GM13977 (cell line): ENCODE results near the gene POR.

ENCODE experiments used
- DNase-seq: peaks from one replicate; pipeline ENCODE4 v3.0.0; 2012; ENCODE audit warnings: low spot score
- in situ Hi-C: fragments of 300-500 bp; cut with MboI; formaldehyde crosslinking; loops from one replicate; pipeline ENCODE4 v1.12.0; 2022; ENCODE audit warnings: low sequenced_read_pairs, low pct_unique_long_range_greater_than_20kb, mixed read lengths, inconsistent platforms; ENCODE audit not compliant: unreplicated experiment
- TF ChIP-seq, protein P1 (sequence below): IDR thresholded peaks from 2 replicates; pipeline ENCODE4 v1.5.1; 2012; ENCODE audit warnings: mild to moderate bottlenecking, control low read depth; ENCODE audit not compliant: insufficient read depth; ENCODE audit errors: extremely low read depth, missing control alignments

Gene POR

DNA sequence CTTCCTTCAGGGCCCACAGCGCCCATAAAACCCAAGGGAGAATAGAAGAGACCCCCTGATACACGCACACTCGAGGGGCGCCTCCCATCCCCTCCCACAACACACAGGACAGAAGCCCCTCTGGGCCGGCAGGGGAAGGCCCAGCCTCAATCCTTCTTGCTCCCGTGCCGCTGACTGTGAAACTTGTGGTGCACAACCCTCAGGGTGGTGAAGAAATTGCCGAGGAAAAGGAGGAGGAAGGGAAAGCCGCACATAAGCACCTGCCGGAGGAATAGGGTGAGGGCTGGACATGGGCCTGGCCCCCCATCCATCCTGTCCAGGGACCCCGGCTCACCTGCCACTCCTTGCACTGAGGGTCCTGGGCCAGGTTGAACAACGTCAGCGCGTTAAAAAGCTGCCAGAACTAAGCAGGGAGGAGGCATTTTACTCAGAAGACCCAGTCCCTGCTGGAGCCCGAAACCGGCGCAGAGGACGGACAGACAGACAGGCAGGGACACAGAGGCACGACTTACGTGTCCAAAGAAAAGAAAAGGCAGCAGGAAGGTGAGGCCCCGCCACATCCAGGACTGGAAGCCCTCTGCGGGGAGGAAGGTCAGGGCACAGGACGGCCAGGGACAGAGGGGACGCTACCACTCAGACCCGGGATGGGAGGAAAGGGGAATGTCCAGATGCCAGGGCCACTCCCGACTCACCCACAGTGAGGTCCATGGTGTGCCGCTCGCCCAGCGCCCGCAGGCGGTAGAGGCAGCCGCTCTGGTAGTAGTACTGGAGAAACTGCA lies 72.3 kb downstream of the POR start:
- DNase-seq: no peak
- TF ChIP-seq, protein P1, sequence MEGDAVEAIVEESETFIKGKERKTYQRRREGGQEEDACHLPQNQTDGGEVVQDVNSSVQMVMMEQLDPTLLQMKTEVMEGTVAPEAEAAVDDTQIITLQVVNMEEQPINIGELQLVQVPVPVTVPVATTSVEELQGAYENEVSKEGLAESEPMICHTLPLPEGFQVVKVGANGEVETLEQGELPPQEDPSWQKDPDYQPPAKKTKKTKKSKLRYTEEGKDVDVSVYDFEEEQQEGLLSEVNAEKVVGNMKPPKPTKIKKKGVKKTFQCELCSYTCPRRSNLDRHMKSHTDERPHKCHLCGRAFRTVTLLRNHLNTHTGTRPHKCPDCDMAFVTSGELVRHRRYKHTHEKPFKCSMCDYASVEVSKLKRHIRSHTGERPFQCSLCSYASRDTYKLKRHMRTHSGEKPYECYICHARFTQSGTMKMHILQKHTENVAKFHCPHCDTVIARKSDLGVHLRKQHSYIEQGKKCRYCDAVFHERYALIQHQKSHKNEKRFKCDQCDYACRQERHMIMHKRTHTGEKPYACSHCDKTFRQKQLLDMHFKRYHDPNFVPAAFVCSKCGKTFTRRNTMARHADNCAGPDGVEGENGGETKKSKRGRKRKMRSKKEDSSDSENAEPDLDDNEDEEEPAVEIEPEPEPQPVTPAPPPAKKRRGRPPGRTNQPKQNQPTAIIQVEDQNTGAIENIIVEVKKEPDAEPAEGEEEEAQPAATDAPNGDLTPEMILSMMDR: no peak
- in situ Hi-C loops: no loop called here

- TF ChIP-seq, protein P1: no peak
- in situ Hi-C loops: no loop called here
- no peak for DNase-seq
Observed at GRCh38 chr7:75987805-75988567, 73.0 kb downstream of the POR start.

DNA sequence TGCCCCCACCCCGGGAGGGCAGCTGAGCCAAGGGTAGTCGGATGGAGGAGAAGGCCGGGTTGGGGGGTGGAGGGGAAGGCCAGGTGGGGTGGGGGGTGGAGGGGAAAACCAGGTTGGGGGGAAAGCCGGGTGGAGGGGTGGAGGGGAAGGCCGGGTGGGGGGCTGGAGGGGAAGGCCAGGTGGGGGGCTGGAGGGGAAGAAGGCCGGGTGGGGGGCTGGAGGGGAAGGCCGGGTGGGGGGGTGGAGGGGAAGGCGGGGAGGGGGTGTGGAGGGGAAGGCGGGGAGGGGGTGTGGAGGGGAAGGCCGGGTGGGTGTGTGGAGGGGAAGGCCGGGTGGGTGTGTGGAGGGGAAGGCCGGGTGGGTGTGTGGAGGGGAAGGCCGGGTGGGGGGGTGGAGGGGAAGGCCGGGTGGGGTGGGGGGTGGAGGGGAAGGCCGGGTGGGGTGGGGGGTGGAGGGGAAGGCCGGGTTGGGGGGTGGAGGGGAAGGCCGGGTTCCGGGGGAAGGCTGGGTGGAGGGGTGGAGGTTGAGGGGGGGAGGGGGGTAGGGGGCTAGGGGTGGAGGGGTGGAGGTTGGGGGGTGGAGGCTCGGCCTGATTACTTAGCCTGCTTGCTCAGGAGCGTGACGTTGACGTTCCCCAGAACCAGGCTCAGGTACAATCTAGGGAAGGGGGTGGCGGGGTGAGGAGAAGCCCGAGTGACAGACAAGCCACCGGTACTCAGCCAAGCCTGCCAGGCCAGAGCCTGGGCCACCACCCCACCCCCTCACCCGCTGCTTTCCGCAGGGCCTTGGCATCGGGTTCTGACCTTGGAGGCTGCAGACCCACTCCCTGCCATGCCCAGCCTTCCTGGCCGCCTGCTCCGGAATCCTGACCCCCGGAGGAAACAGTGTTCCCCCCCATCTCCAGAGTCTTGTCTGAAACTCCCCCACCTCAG lies 73.9 kb downstream of the POR start:
- TF ChIP-seq, protein P1: no peak
- in situ Hi-C loops: no loop called here

DNA sequence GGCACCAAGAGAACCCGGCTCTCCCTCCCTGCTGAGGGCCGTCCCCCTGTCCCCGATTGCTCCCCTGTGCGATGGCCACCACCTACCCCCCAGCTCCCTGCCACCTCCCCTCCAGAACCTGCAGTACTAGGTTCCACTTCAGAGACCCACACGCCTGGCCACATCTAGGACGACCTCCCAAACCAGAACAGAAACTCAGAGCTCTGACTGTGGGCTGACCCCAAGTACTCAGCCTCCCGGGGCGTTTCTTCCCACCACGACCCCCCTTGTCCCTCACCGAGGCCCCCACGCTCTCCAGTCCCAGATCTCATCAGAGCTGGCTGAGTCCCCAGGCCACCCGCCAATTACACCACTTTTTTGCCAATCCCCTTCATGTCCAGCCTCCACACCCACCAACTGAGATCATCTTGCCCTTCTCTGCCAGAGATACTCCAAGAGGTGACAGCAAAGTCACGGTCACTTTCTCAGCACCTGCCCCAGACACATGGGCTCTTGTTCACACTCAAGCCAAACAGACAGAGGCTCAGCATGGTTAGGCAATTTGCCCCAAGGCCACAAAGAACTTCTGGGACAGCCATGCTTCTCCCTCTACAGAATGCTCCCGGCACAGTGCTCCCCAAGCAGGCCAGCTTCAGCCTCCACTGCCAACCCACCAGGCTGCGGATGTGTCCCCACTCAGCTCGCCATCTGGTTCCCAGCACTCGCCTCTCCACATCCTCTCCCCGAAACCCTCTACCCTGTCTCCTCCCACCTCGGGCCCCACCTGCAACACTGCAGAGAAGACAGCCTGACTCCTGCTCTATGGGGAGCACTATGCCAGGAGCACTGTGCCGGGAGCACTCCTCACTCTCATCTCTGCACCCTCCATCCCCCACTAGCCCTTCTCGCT lies 74.8 kb downstream of the POR start:
- TF ChIP-seq, protein P1: no peak
- peak; percentile 56 for DNase-seq
- in situ Hi-C loops: no loop called here

More for the DNA sequence above, 73.9 kb downstream of the POR start:
- peak; percentile 69 for DNase-seq

- TF ChIP-seq, protein P1: no peak
- in situ Hi-C loops: no loop called here
- no peak for DNase-seq
Observed at GRCh38 chr7:75991531-75992082, 76.7 kb downstream of the POR start.
